Ovary (tissue), 3 donors: ENCODE results near the gene SOX6.

ENCODE experiments used
- CTCF ChIP-seq, 3 donors: fragments of 450-650 bp in 2 of 3; fragments of 200-600 bp in 1 of 3; IDR thresholded peaks; one replicate each; pipeline versions ENCODE4 v1.5.1 to v1.8.0; 2016 to 2022; ENCODE audit warnings: antibody characterized with exemption in 3 of 3, mild to moderate bottlenecking in 1 of 3
- EP300 ChIP-seq: sonication (generic); formaldehyde crosslinking; IDR thresholded peaks from one replicate; pipeline ENCODE4 v1.6.1; 2017; ENCODE audit warnings: antibody characterized with exemption
- donor health status: DM: no; HTN: no; CAD: no.

- no peak for TF ChIP-seq CTCF (IDR thresholded peaks at IDR 0.05)
- TF ChIP-seq EP300, result no peak
Measured at GRCh38 chr11:16279524-16279923, 76.8 kb downstream of the SOX6 start.
